ENCODE data around the gene TMEM165.

DNA sequence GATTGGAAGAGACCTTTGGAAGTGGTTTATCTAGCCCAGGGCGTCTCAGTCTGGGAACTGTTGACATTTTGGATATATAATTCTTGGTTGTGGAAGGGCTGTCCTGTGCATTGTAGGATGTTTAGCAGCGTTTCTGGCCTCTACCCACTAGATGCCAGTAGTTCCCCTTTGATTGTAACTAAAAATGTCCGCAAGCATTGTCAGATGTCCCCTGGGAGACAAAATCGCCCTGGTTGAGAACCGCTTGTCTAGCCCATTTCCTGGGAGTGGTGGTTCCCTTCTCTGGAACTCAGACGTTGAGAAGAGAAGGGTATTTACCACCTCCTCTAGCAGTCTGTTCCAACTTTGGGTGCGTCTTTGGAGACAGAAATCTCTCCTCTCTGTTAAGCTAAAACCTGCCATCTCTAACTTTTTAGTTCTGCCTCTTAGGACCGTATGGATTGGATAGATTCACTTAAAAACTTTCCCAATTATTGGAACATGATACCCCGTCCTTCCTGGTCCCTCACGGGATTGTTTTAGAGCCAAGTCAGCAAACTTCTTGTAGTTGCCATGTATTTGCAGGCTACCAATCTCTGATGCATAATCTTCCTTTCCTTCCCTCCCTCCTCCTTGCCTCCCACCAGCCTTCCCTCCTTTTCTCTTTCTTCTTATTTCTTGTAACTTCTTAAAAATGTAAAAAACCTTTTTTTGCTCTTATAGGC lies 13.9 kb downstream of the TMEM165 start:
- TF ChIP-seq JUND (IDR thresholded peaks at IDR 0.05; ENCODE audit: low read depth, low read length) (no peak), RAD21 (IDR thresholded peaks at IDR 0.05; ENCODE audit: insufficient read depth, low read depth, low read length) (peak; percentile 71), NFYA (IDR thresholded peaks at IDR 0.05; ENCODE audit: borderline replicate concordance, low read depth, low read length) (no peak), FOXK2 (IDR thresholded peaks at IDR 0.05) (no peak), E2F4 (IDR thresholded peaks at IDR 0.05; ENCODE audit: low read depth, low read length) (no peak), CEBPZ (IDR thresholded peaks at IDR 0.05; ENCODE audit: low read depth, low read length) (no peak), CTCF (IDR thresholded peaks at IDR 0.05 in 2 of 3, conservative IDR thresholded peaks at IDR 0.05 in 1 of 3; ENCODE audit: control insufficient read depth in 2 of 3, extremely low read depth in 1 of 3, insufficient read depth in 1 of 3, low read depth in 3 of 3, low read length in 3 of 3) (peak; percentile 57 to 79 (median 72)), RELB (IDR thresholded peaks at IDR 0.05; ENCODE audit: low read depth) (no peak), POLR2A (IDR thresholded peaks at IDR 0.05; ENCODE audit: low read depth, low read length) (no peak), HDAC6 (IDR thresholded peaks at IDR 0.05; ENCODE audit: unreplicated experiment) (no peak), RCOR1 (conservative IDR thresholded peaks at IDR 0.05; ENCODE audit: low read depth, low read length) (no peak), TCF12 (IDR thresholded peaks at IDR 0.05; ENCODE audit: low read depth, low read length) (no peak)
- TF ChIP-seq, protein P1, sequence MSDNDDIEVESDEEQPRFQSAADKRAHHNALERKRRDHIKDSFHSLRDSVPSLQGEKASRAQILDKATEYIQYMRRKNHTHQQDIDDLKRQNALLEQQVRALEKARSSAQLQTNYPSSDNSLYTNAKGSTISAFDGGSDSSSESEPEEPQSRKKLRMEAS (IDR thresholded peaks at IDR 0.05; ENCODE audit: low read depth, low read length) = no peak
